ENCODE results near the gene NFIB.

GRCh38 chr9:14189578-14189977 lies 124.4 kb downstream of the NFIB start:
- TF ChIP-seq CTCF (conservative IDR thresholded peaks at IDR 0.05 in 1 of 2, IDR thresholded peaks at IDR 0.05 in 1 of 2; ENCODE audit: low read depth in 1 of 2, low read length in 2 of 2) (no peak), EZH2 (IDR thresholded peaks at IDR 0.05; ENCODE audit: low read length, missing control alignments) (no peak)
